Naive B cell (primary cell): ENCODE data around the gene ASCL3. TPM values are rescaled to one million over a fixed set of nuclear protein-coding genes. Genes with fewer than 3 reads are reported as not detected.
"Not testable (repeated sequence)": the region's sequence is repeated elsewhere in the genome, so short reads cannot be mapped to it uniquely, and the experiment has no call there.

Experiments used
- ATAC-seq, 2 donors: fragments of 150-1000 bp; cut with Tn5 transposase; 2 replicates each; pipeline ENCODE4 v1.10.0; 2021; ENCODE audit warnings: low read depth in 2 of 2, mild to moderate bottlenecking in 2 of 2, moderate library complexity in 2 of 2
- DNase-seq: peaks from one replicate; pipeline ENCODE4 v3.0.0; 2022
- H3K27ac Mint-ChIP-seq, 6 donors: one replicate each; pipeline ENCODE4 v1.8.0; 2020 to 2022; ENCODE audit warnings: mild to moderate bottlenecking in 6 of 6, mixed read lengths in 6 of 6, moderate library complexity in 5 of 6, inconsistent platforms in 2 of 6
- H3K27me3 Mint-ChIP-seq, 3 donors: one replicate each; pipeline ENCODE4 v1.8.0; 2021 to 2022; ENCODE audit warnings: mixed read lengths in 3 of 3, mild to moderate bottlenecking in 1 of 3
- H3K36me3 Mint-ChIP-seq, 2 donors: one replicate each; pipeline ENCODE4 v1.8.0; 2020 to 2022; ENCODE audit warnings: mixed read lengths in 2 of 2, inconsistent platforms in 1 of 2, mild to moderate bottlenecking in 1 of 2
- H3K4me1 Mint-ChIP-seq, 3 donors: one replicate each; pipeline ENCODE4 v1.8.0; 2020 to 2022; ENCODE audit warnings: mixed read lengths in 3 of 3, inconsistent platforms in 1 of 3, mild to moderate bottlenecking in 1 of 3, moderate library complexity in 1 of 3
- H3K4me3 Mint-ChIP-seq, 8 donors: one replicate each; pipeline ENCODE4 v1.8.0; 2020 to 2022; ENCODE audit warnings: mild to moderate bottlenecking in 8 of 8, mixed read lengths in 8 of 8, moderate library complexity in 8 of 8, inconsistent platforms in 2 of 8
- H3K9me3 Mint-ChIP-seq, 7 donors: one replicate each; pipeline ENCODE4 v1.8.0; 2020 to 2022; ENCODE audit warnings: mixed read lengths in 7 of 7, mild to moderate bottlenecking in 5 of 7, inconsistent platforms in 2 of 7, moderate library complexity in 1 of 7
- polyA plus RNA-seq, 6 donors: library from polyadenylated mRNA; unstranded; fragments of 300-500 nt; fragmentation: Illumina TruSeq; gene quantifications; one replicate each; pipeline ENCODE4 v1.2.3, GENCODE V29; 2021; ENCODE audit warnings: low read depth in 6 of 6

The ASCL3 gene
- not detected for polyA plus RNA-seq

GRCh38 chr11:8942518-8943066, at the start of gene ASCL3:
ASCL3 (minus strand) TSS chr11:8943016; CDS start chr11:8938161, 4,855 bp downstream.
- DNase-seq: no peak
- no peak for ATAC-seq
- Mint-ChIP-seq H3K36me3 (peaks cover 0 to 8% of the 10 kb centered on the region in 2 donors), H3K4me3 (no peak within 1 kb of the TSS), H3K27me3 (no peaks in the 10 kb centered on the region), H3K4me1 (no peaks in the 10 kb centered on the region), H3K9me3 (no peaks in the 10 kb centered on the region), H3K27ac (no peak within 1 kb of the TSS)

- no peaks in the 10 kb centered on the region for H3K9me3 Mint-ChIP-seq
- H3K36me3 Mint-ChIP-seq: no peaks in the 10 kb centered on the region
- H3K4me3 Mint-ChIP-seq: no peak overlapping the region
- ATAC-seq: no peak
- peaks cover 19 to 32% (median 19%) of the 10 kb centered on the region in 3 donors for H3K27me3 Mint-ChIP-seq
- no peak for DNase-seq
- H3K4me1 Mint-ChIP-seq: no peaks in the 10 kb centered on the region
- no peak overlapping the region for H3K27ac Mint-ChIP-seq
Observed at GRCh38 chr11:8989453-8989852, 46.6 kb upstream of the ASCL3 start.

- DNase-seq (no peak), ATAC-seq (no peak)
- H3K4me1 Mint-ChIP-seq: no peaks in the 10 kb centered on the region
- H3K27me3 Mint-ChIP-seq: peaks cover 19 to 32% (median 19%) of the 10 kb centered on the region in 3 donors
- no peaks in the 10 kb centered on the region for H3K9me3 Mint-ChIP-seq
- no peak overlapping the region for H3K4me3 Mint-ChIP-seq
- no peaks in the 10 kb centered on the region for H3K36me3 Mint-ChIP-seq
- H3K27ac Mint-ChIP-seq: no peak overlapping the region
Observed at GRCh38 chr11:8988329-8989234, 45.8 kb upstream of the ASCL3 start.

GRCh38 chr11:8987446-8987845, 44.6 kb upstream of the ASCL3 start:
- ATAC-seq (no peak), DNase-seq (no peak)
- no peak overlapping the region for H3K4me3 Mint-ChIP-seq
- no peaks in the 10 kb centered on the region for H3K9me3 Mint-ChIP-seq
- H3K4me1 Mint-ChIP-seq: no peaks in the 10 kb centered on the region
- H3K36me3 Mint-ChIP-seq: no peaks in the 10 kb centered on the region
- H3K27me3 Mint-ChIP-seq: peaks cover 16 to 32% (median 19%) of the 10 kb centered on the region in 3 donors
- H3K27ac Mint-ChIP-seq: no peak overlapping the region

GRCh38 chr11:8986772-8987171, 44.0 kb upstream of the ASCL3 start:
- H3K4me3 Mint-ChIP-seq, ATAC-seq, H3K27ac Mint-ChIP-seq, DNase-seq, H3K4me1 Mint-ChIP-seq, H3K9me3 Mint-ChIP-seq, H3K36me3 Mint-ChIP-seq: not testable (repeated sequence)
- H3K27me3 Mint-ChIP-seq: peaks cover 15 to 26% (median 19%) of the 10 kb centered on the region in 3 donors

GRCh38 chr11:8985462-8985861, 42.6 kb upstream of the ASCL3 start:
- Mint-ChIP-seq H3K27ac (no peak overlapping the region), H3K36me3 (no peaks in the 10 kb centered on the region), H3K27me3 (peaks cover 10 to 26% (median 19%) of the 10 kb centered on the region in 3 donors), H3K9me3 (no peaks in the 10 kb centered on the region), H3K4me1 (no peaks in the 10 kb centered on the region), H3K4me3 (no peak overlapping the region)
- ATAC-seq (no peak), DNase-seq (no peak)

GRCh38 chr11:8983552-8983951, 40.7 kb upstream of the ASCL3 start:
- Mint-ChIP-seq H3K27me3 (peaks cover 3 to 15% (median 12%) of the 10 kb centered on the region in 3 donors), H3K4me1 (no peaks in the 10 kb centered on the region), H3K9me3 (no peaks in the 10 kb centered on the region)

GRCh38 chr11:8980485-8980884, 37.7 kb upstream of the ASCL3 start:
- no peaks in the 10 kb centered on the region for H3K4me1 Mint-ChIP-seq
- no peak for DNase-seq
- no peak overlapping the region for H3K4me3 Mint-ChIP-seq
- no peaks in the 10 kb centered on the region for H3K9me3 Mint-ChIP-seq
- no peak overlapping the region for H3K27ac Mint-ChIP-seq
- H3K36me3 Mint-ChIP-seq: no peaks in the 10 kb centered on the region
- peaks cover 0 to 3% (median 0%) of the 10 kb centered on the region in 3 donors for H3K27me3 Mint-ChIP-seq
- ATAC-seq: no peak

More at GRCh38 chr11:8983552-8983951, 40.7 kb upstream of the ASCL3 start:
- ATAC-seq (no peak), DNase-seq (no peak)
- peak overlapping the region in 1 of 6 donors; percentile 38 for H3K27ac Mint-ChIP-seq
- no peak overlapping the region for H3K4me3 Mint-ChIP-seq
- no peaks in the 10 kb centered on the region for H3K36me3 Mint-ChIP-seq

- DNase-seq, H3K4me1 Mint-ChIP-seq, H3K27me3 Mint-ChIP-seq, H3K27ac Mint-ChIP-seq, H3K9me3 Mint-ChIP-seq, ATAC-seq, H3K4me3 Mint-ChIP-seq, H3K36me3 Mint-ChIP-seq: not testable (repeated sequence)
Observed at GRCh38 chr11:8979365-8979764, 36.5 kb upstream of the ASCL3 start.

GRCh38 chr11:8973121-8973520, 30.3 kb upstream of the ASCL3 start:
- no peak overlapping the region for H3K4me3 Mint-ChIP-seq
- H3K9me3 Mint-ChIP-seq: no peaks in the 10 kb centered on the region
- no peak for ATAC-seq
- no peak for DNase-seq
- H3K27me3 Mint-ChIP-seq: no peaks in the 10 kb centered on the region
- no peaks in the 10 kb centered on the region for H3K4me1 Mint-ChIP-seq
- H3K36me3 Mint-ChIP-seq: no peaks in the 10 kb centered on the region
- H3K27ac Mint-ChIP-seq: no peak overlapping the region

GRCh38 chr11:8971924-8972316, 29.1 kb upstream of the ASCL3 start:
- Mint-ChIP-seq H3K27ac (no peak overlapping the region), H3K9me3 (no peaks in the 10 kb centered on the region), H3K4me3 (no peak overlapping the region), H3K36me3 (no peaks in the 10 kb centered on the region), H3K27me3 (no peaks in the 10 kb centered on the region), H3K4me1 (no peaks in the 10 kb centered on the region)
- ATAC-seq (no peak), DNase-seq (no peak)

GRCh38 chr11:8971196-8971923, 28.5 kb upstream of the ASCL3 start:
- Mint-ChIP-seq H3K27ac (no peak overlapping the region), H3K9me3 (no peaks in the 10 kb centered on the region), H3K36me3 (no peaks in the 10 kb centered on the region), H3K27me3 (no peaks in the 10 kb centered on the region), H3K4me3 (no peak overlapping the region), H3K4me1 (no peaks in the 10 kb centered on the region)
- ATAC-seq (no peak), DNase-seq (no peak)

- ATAC-seq (no peak), DNase-seq (no peak)
- Mint-ChIP-seq H3K27ac (peak overlapping the region in 2 of 6 donors; percentile 26 to 78), H3K4me1 (peaks cover 14 to 26% (median 25%) of the 10 kb centered on the region in 3 donors), H3K36me3 (peaks cover 0 to 10% of the 10 kb centered on the region in 2 donors), H3K27me3 (no peaks in the 10 kb centered on the region), H3K4me3 (peak overlapping the region in 3 of 8 donors; percentile 0 to 91 (median 10)), H3K9me3 (no peaks in the 10 kb centered on the region)
Observed at GRCh38 chr11:8967184-8967583, 24.4 kb upstream of the ASCL3 start.
